HG03025 (cell line): ENCODE results near the gene IFT27.

ENCODE experiments used
- ATAC-seq: cut with Tn5 transposase; IDR thresholded peaks from one replicate; pipeline ENCODE4 v1.9.1; 2021; ENCODE audit warnings: mild to moderate bottlenecking, moderate library complexity; ENCODE audit not compliant: unreplicated experiment, low FRiP score

IFT27 gene, protein sequence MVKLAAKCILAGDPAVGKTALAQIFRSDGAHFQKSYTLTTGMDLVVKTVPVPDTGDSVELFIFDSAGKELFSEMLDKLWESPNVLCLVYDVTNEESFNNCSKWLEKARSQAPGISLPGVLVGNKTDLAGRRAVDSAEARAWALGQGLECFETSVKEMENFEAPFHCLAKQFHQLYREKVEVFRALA

DNA sequence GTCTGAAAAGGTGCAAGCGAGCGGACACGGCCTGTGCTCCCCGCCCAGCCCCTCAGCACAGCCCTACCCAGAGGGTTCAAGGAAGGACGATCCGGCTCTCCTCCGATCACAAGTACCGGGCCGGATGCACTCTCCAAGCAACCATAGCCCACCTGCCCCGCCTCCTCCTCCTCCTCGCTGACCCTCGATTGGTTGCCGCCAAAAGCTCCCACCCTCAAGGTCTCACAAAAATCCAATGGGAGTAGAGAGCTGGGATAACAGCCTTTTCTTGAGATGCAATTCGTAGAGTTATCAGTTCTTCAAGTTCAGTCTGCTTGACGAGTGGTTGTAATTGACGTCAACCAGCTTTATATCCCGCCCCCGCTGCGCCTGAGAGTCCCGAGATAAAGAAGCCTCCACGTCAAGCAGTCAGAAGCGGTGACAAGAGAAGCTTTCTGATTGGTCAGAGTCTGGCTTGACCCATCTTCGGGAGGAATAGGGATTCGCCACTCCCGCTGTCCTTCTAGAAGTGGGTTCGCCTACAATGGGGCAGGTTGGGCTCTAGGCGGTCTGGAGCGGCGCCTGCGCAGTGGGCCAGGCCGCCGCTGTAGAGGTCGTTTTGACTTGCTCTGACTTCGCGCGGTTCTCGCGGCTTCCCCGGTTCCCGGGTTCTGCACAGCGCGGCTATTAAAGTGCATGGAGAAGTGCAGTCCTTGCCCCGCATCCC is at the start of gene IFT27:
TSS of gene IFT27 (minus strand) at position 156 of the 706 bp plus-strand sequence. CDS start 412 bp downstream, outside the sequence.
- ATAC-seq = peak; percentile 86

DNA sequence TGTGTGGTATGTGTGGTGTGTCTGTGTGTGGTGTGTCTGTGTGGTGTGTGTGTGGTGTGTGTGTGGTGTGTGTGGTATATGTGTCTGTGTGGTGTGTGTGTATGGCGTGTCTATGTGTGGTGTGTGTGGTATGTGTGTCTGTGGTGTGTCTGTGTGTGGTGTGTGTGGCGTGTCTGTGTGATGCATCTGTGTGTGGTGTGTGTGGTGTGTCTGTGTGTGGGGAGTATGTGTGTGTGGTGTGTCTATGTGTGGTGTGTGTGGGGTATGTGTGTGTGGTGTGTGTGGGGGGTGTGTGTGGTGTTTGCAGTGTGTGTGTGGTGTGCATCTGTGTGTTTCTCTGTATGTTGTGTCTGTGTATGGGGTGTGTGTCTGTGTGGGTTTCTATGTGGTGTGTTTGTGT is 48.7 kb upstream of the IFT27 start:
- no peak for ATAC-seq

DNA sequence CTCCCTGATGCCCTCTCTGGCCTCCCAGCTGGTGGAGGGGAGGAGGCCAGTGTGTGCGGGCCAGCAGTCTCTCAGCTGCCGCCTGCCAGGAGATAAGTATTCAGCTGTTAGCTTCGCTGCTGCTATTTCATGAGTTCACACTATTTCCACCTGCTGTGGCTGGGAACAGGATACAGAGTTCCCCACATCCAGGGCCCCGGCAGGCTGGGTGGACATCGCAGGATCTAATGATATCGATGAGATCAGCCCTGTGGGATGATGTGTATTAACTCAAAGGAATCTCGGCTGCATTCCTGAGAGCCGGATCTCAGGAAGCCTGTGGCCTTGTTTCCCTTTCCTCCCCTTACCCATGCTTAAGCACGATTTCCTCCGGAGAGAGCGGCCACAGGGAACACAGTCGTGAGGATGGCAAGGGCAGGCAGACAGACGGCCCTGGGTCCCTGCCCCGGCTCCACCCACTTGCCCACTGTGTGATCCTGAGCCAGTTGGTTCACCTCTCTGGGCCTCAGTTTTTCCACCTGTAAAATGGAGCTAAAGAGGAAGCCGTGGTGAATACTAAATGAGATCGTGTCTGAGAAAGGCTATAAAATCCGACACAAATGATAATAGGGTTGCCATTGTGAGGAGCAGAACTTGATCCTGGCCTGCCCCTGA is 47.4 kb upstream of the IFT27 start:
- no peak for ATAC-seq

DNA sequence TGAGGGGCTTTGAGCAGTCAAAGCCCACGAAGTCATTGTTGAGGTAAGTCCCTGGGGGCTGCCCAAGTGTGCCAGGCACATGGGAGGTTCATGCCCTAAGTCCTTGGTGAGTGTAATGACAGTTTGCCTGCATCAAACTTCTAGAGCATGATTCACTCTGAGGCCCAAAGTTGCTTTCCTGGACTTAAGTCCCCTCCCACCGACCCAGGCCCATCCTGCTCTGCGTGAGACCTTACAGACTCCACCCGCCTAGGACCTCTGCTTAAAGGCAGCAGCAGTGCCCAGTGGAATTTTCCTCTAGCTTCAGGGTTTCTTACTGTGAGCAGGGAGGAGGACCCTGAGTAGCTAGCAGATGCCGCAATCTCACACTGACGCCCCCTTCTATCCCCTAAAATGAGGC is 46.7 kb upstream of the IFT27 start:
- ATAC-seq = no peak

DNA sequence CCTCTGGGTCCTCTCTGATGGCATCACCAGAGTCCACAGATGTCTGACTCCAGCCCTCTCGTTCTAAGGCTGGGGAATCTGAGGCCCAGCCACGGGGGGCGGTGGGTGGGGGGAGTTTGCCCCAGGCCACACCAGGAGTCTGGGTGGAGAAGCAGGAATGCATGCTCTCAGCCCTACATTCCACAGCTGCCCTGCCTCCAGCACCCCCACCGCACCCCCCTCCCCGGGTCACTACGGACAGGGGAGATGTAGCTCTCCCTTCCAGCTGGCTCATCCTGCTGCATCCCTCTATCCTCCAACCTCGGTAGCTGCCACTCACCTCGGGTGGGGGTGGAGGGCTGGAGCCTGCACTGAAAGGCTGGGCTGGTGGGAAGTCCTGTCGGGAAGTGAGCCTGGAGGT is 43.2 kb upstream of the IFT27 start:
- no peak for ATAC-seq

DNA sequence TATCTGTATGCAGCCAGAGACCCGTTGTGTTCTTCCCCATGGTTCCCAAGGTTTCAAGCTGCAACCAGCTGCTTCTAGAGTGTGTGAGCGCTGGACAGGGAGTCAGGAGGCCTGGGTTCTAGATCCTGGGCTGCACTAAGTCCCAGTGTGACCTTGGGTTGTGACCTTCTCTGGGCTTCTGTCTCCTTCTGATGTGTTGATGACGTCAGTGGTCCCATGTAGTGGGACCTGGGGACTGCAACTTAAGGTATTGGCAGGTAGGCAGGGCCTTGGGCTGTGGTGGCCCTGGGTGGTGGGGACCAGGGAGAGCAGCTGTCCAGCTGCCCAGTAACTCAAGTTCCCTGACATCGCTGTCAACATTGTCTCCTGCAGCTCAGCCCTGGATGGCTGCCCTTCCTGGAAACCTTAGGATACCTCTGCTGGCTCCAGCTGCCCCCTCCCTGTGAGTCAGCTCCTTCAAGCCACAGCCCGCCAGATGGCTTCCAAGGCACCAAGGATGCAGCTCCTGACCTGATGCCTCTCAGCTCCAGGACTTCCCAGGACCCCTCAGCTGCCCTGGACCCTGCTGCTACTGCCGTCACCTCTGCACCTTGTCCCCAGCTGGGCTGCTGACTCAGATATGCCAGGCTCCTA is 42.2 kb upstream of the IFT27 start:
- ATAC-seq = no peak

DNA sequence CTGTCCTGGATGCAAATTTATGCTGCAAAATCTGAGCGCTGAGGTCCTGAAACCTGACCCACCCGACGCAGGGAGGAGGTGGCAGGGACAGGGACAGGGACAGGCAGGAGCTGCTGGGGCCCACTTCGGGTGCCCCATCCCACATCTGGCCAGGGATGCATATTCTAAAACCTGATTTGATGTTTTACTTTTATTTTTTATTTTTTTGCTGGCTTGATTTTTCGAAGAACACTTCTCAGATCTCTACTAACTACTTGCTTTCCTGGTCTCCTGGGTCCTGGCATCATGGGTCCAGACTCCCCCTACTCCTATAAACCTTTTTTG is 41.6 kb upstream of the IFT27 start:
- no peak for ATAC-seq

DNA sequence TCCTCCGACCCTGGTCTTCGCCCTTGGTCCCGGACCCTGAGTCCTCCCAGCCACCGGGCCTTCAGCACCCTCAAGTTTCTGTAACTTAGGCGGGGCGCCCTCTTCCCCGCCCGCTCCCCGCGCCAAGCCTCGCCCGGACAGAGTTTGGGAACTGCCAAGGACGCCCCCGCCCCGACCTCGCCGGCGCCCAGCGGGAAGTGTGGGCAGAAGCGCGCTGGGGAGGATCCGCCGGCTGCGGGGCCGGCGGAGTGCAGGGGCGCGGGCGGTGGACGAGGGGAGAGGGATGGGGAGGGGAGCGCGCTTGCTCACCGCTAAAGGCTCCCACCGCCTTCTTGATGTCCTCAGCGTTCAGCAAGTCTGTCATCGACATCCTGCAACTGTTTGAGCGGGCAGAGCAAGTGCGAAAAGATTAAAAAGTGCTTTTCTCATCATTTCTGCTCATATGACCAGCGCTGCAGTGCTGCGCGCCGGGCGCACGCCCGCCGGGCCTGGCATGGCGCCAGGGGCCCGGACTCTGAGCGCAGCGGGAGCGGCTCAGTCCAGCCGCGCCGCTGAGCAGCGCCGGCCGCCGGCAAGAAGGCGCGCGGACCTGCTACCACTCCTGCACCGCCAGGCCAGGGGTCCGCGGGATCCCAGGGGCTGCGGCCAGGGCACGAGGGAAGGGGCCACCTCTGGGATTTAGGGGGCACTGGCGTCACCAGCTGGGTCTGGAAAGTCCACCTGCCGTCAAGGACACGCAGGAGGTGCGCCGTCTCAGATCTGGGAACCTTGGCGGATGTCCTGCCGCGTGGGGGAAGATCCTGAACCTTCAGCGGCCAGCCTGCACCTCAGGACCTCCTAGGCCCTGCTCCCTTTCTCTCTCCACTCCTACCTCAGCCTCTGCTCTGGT is 41.0 kb upstream of the IFT27 start, which contains the start of gene PVALB:
TSS of gene PVALB (minus strand) at position 400 of the 889 bp plus-strand sequence. CDS start at position 370, 30 bp downstream.
- no peak for ATAC-seq

DNA sequence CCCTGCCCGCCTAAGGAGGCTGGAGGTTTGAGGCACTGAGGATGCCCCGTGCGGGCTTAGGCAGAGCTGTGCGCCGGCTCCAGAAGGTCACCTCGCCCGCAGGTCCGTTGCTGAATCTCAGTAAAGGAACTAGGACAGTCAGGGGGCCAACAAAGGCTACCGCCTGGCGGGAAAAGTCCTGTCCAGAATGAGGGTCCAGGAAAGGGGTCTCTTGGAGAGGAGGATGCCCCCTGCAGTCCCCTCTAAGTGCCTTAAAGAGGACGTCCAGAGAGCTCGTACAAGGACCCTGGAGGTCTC is 40.4 kb upstream of the IFT27 start:
- no peak for ATAC-seq

DNA sequence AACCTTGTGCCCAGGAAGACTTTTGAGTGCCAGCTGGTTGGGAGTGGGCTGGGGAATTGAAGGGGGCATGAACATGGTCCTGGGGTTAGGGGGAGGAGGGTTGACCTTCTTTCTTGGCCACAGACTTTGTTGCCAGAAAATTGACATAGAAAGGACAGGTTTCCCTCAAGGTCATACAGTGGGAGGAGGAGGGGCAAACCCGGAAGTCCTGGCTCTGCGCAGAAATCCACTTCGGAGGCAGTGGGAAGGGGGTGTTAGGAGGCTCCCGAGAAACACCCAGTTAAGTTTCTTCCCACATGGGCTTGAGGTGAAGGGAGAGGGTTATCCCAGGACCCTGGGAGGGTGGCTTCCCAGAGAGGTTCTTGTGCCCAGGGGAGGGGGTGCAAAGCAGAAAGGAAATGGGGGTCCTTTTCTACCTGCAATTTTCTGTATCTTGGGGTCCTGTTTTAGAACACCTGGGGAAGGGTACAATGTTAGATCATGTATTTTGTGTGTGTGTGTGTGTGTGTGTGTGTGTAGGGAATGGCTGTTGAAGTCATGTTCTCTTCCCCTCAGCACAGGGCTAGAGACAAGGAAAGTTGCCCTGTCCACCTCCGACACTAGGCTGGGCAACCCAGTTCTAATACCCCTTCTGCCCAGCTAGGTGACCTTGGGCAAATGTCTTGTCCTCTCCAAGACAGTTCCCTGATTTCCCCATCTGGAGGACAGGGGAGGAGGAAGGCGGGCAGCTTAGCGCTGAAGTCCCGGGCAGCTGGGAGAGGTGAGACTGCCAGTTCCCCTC is 39.8 kb upstream of the IFT27 start:
- no peak for ATAC-seq

DNA sequence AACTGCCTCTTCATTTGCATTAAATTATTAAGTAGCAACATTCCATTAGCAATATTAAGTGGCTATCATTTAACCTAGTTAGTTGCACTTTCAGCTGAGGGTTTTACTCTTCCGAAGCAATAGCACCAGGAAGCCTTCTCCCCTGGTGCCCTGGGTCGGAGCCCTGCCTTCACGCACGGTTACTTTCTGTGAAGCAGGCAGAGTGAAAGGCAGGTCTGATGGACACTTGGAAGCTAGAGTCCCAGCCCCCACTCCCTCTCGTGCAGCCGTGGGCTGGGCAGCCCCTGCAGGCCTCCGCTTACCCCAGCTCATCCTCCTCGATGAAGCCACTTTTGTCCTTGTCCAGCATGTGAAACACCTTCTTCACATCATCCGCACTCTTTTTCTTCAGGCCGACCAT is 38.9 kb upstream of the IFT27 start:
- no peak for ATAC-seq

DNA sequence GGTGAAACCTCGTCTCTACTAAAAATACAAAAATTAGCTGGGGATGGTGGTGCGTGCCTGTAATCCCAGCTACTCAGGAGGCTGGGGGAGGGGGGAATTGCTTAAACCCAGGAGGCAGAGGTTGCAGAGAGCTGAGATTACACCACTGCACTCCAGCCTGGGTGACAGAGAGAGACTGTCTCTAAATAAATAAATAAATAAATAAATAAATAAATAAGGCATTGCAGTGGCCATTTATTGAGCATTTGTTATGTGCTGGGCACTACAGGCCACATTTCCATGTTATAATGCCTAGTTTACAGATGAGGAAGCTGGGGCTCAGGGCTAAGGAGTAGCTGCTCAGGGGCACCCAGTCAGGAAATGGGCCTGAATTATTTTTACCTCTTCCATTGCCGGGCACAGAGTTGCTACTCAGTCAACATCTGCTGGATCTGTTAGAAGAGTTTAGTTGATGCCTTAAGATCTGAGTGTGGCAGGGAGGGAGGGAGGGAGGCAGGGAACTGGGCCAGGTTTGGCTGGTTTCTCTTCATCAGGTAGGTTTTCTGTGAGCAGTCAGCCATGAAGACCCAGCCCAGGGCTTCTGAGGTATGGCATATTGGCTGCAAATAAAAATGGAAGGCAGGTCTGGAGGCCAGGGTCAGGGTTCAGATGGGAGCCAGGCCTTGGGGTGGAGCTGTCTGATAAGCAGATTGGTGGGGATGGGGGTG is 35.3 kb upstream of the IFT27 start:
- ATAC-seq = no peak

DNA sequence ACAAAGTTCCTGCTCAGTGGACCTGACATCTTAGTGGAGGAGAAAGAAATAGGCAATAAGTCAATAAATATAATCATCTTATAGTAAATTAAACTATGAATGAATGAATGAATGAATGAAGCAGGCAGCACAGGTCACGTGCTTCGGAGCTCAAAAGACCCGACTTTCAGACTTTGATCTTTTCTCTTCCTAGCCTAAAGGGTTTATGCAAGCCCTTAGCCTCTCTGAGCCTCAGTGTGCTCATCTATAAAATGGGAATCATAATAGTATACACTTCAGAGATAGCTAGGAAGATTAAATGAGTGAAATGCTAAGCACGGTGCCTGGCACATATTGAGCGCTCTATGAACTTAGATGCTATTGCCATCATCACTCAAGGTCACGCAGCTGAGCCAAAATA is 33.4 kb upstream of the IFT27 start:
- no peak for ATAC-seq

DNA sequence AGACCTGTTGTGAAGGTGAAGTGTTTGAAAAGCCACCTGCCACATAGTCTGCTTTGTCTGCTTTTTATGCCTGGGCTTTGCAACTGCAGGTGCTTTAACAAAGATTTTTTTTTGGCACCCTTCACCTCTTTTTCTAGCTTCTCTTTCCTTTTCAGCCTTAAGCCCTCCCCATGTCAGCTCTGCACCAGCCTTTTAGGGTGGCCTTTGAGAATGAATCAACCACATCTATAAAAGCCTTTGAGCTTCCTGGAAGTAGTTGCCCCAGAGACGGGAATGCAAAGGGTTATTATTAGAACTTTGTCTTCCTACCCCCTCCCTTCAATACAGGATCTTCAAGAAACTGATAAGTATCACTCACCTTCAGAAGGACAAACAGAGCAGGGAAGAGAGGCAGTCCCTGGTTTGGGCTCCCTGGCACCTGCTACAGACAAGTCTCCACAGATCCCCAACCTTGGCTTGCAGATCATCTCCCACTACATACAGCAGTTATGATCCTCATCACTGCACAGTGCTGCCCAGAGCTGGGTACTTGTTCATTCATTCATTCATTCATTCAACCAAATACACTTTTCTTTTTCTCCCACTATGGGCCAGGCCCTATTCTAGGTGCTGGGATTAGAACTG is 32.9 kb upstream of the IFT27 start:
- no peak for ATAC-seq

DNA sequence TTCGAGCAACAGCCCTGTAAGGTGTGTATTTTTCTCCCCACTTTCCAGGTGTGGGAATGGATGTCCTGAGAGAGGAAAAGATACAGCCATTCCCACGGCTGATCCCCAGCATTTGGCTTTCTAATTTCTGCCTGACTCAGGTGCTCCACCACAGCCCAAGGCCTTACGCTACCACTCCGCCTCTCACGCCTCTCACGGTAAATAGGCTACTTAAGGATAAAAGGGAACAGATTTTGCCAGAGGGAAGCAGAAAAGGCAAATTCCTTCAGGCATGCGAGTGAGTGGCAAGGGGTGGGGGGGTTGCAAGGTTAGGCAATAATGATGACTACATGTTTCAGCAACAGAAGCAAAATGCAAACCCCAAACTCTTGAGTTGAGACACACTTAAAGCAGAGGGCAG is 31.7 kb upstream of the IFT27 start:
- ATAC-seq = no peak

DNA sequence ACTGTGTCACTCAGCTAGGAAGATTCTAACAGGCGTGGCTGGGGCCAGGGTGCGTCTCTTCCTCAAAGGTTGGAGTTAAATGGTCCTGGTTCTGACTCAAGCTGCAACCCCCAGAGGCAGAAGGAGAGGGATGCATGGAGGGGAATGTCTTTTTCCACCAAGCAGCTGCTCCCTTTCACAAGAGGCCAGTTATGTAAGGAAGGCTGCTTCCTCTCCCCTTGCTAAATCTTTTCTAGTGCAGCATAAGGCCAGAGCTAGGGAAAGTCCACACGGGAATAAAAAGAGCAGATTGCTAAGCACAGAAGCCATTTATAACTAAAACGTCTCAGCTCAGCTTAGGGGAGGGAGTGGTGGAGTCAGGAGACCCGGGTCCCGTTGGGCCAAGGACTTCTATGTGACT is 30.9 kb upstream of the IFT27 start:
- ATAC-seq = no peak

DNA sequence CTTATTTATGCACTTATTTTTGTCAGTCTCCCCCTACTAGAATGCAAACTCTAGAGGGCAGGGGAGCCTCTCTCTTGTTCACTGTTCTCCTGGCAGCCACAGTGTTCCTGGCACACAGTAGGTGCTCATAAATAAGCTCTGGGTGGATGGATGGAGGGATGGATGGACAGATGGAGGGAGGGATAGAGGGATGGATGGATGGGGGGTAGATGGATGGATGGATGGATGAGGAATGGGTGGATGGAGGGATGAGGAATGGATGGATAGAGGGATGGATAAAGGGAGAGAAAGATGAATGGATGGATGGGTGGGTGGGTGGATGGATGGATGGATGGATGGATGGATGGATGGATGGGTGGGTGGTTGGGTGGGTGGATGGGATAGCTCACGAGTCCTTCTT is 27.4 kb upstream of the IFT27 start:
- no peak for ATAC-seq

DNA sequence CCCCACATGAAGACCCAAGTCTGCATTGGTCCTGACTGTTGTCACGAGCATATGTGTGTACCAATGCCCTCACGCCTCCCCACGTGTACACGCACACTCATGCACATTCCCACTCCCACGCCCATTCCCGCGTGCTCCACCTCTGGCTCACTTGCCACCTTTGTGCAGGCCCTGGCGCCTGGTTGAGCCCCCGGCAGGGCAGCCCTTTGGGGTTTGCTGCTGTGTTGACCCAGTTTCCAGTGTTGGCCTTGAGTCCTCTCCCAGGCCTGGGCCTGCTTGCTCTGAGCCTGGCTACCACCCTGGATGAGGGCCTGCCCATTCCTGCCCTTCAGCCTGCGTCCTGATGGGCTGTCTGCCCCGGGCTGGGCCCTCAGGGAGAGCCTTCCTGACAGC is 22.8 kb upstream of the IFT27 start:
- ATAC-seq = no peak
